BE2C (cell line): ENCODE data around the gene CEP83.
"Not testable (repeated sequence)": the region's sequence is repeated elsewhere in the genome, so short reads cannot be mapped to it uniquely, and the experiment has no call there.

Experiments used
- DNase-seq: peaks from one replicate; pipeline ENCODE4 v3.0.0-alpha.2; 2020
- H3K27me3 ChIP-seq: fragments of 250-450 bp; sonication (Bioruptor Pico); 2 replicates; pipeline ENCODE4 v1.5.1; 2020; ENCODE audit warnings: mild to moderate bottlenecking
- H3K36me3 ChIP-seq: fragments of 250-450 bp; sonication (Bioruptor Pico); 2 replicates; pipeline ENCODE4 v1.5.1; 2020; ENCODE audit warnings: mild to moderate bottlenecking
- H3K4me1 ChIP-seq: fragments of 250-450 bp; sonication (Bioruptor Pico); 2 replicates; pipeline ENCODE4 v1.5.1; 2020
- H3K4me3 ChIP-seq: 2 replicates; pipeline ENCODE4 v1.5.1; 2011; ENCODE audit warnings: low read depth, low read length
- H3K9me3 ChIP-seq: fragments of 250-450 bp; sonication (Bioruptor Pico); 2 replicates; pipeline ENCODE4 v1.5.1; 2020
- TF ChIP-seq, protein P1 (sequence below): IDR thresholded peaks from 2 replicates; pipeline ENCODE4 v1.5.1; 2012; ENCODE audit warnings: mild to moderate bottlenecking, low read depth, low read length

CEP83 gene

GRCh38 chr12:94418517-94418916 is 41.1 kb downstream of the CEP83 start:
- TF ChIP-seq, protein P1, sequence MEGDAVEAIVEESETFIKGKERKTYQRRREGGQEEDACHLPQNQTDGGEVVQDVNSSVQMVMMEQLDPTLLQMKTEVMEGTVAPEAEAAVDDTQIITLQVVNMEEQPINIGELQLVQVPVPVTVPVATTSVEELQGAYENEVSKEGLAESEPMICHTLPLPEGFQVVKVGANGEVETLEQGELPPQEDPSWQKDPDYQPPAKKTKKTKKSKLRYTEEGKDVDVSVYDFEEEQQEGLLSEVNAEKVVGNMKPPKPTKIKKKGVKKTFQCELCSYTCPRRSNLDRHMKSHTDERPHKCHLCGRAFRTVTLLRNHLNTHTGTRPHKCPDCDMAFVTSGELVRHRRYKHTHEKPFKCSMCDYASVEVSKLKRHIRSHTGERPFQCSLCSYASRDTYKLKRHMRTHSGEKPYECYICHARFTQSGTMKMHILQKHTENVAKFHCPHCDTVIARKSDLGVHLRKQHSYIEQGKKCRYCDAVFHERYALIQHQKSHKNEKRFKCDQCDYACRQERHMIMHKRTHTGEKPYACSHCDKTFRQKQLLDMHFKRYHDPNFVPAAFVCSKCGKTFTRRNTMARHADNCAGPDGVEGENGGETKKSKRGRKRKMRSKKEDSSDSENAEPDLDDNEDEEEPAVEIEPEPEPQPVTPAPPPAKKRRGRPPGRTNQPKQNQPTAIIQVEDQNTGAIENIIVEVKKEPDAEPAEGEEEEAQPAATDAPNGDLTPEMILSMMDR, result no peak
- Histone ChIP-seq H3K4me1 (no peaks in the 10 kb centered on the region), H3K36me3 (peaks cover under 1% of the 10 kb centered on the region; the same call in 1 of the 2 replicates), H3K4me3 (no peak overlapping the region), H3K9me3 (no peaks in the 10 kb centered on the region), H3K27me3 (no peaks in the 10 kb centered on the region)
- no peak for DNase-seq

GRCh38 chr12:94416613-94417012 is 43.1 kb downstream of the CEP83 start:
- TF ChIP-seq, protein P1, result no peak
- Histone ChIP-seq H3K36me3 (no peaks in the 10 kb centered on the region), H3K4me3 (no peak overlapping the region), H3K4me1 (no peaks in the 10 kb centered on the region), H3K27me3 (no peaks in the 10 kb centered on the region), H3K9me3 (no peaks in the 10 kb centered on the region)
- DNase-seq, result no peak

- H3K27me3 ChIP-seq, result no peaks in the 10 kb centered on the region
- no peaks in the 10 kb centered on the region; the same call in 1 of the 2 replicates for H3K36me3 ChIP-seq
- no peaks in the 10 kb centered on the region for H3K9me3 ChIP-seq
- no peak overlapping the region for H3K4me3 ChIP-seq
- no peak for DNase-seq
- H3K4me1 ChIP-seq, result peaks cover 2% of the 10 kb centered on the region; the same call in 1 of the 2 replicates
- TF ChIP-seq, protein P1, result no peak
Observed at GRCh38 chr12:94415066-94415465, 44.6 kb downstream of the CEP83 start.

DNA sequence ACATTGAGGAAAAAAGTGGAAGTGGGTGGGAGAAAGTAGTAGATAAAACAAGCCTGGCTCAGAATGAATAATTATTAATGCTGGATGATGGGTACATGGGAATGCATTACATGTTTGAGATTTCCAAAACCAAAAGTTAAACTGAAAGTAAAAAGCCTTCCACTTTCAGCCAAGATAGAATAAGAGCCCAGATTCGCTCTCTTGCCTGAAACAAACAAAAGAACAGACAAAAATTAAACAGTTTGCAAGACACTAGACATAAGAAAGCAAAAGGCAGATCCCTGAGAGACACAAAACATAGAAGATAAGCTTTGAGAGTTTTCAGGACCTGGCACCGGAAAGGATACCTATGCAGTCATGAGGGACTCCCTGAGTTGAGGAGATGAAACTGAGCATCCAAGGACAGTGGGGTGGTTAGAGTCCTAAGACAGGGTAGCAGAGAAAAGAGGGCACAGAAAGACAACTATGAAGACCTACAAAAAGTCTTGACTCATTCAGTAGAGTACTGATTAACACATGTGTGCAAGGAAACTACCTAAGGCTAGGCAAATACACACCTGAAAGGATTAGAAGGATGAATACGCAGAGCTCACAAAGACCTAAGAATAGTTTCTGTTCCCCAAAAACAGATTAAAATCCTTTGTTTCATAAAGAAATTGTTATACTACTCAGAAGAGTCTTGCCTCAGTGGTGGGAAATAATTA is 54.1 kb downstream of the CEP83 start:
- Histone ChIP-seq H3K9me3 (no peaks in the 10 kb centered on the region), H3K27me3 (no peaks in the 10 kb centered on the region), H3K4me1 (peaks cover 4% of the 10 kb centered on the region; the same call in 1 of the 2 replicates), H3K36me3 (peaks cover 3% of the 10 kb centered on the region; the same call in 1 of the 2 replicates), H3K4me3 (no peak overlapping the region)
- TF ChIP-seq, protein P1, result no peak
- no peak for DNase-seq

DNA sequence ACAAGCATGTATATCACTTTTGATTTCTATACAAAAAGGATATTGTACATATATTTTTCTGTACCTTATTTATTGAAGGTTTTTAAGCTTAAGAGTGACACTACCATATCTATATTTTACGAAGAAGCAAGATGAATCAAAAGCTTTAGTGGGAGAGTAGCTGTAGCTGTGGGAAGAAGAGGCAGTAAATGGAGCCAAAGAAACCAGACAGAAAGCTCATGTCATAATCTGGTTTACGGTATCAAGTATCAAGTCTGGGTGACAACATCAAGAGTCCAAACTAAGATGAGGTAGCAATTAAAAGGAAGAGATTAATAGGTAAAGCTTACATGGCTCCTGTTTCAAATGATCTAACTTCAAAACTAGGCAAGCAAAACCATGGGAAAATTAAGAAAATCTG is 54.8 kb downstream of the CEP83 start:
- no peak for DNase-seq
- TF ChIP-seq, protein P1, result no peak
- peaks cover under 1% of the 10 kb centered on the region; the same call in 1 of the 2 replicates for H3K4me1 ChIP-seq
- H3K36me3 ChIP-seq, result peaks cover 2% of the 10 kb centered on the region; the same call in 1 of the 2 replicates
- H3K9me3 ChIP-seq, result no peaks in the 10 kb centered on the region
- no peaks in the 10 kb centered on the region for H3K27me3 ChIP-seq
- no peak overlapping the region for H3K4me3 ChIP-seq

DNA sequence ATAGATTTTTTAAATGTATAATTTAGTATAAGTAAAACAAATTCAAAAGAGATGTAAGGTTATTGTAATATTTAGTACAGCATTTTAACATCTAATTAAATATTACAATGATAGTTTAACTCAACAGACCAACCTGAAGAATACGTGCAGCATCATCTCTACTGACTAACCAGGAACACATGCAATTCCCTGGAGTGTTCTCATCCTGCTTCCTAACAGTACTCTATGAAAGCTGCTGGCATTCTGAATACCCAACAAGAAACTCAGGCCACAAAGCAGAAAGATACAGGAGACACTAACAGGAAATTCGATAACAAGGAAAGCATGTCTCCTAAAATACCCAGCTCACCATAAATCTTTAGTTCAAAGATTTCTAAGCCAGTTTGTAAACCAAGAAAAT is 58.3 kb downstream of the CEP83 start:
- Histone ChIP-seq H3K4me3 (no peak overlapping the region), H3K36me3 (no peaks in the 10 kb centered on the region; the same call in 1 of the 2 replicates), H3K9me3 (no peaks in the 10 kb centered on the region), H3K4me1 (no peaks in the 10 kb centered on the region), H3K27me3 (no peaks in the 10 kb centered on the region)
- TF ChIP-seq, protein P1, result no peak
- no peak for DNase-seq

GRCh38 chr12:94398685-94399084 is 61.0 kb downstream of the CEP83 start:
- H3K9me3 ChIP-seq, H3K36me3 ChIP-seq, DNase-seq: not testable (repeated sequence)

More at GRCh38 chr12:94398685-94399084, 61.0 kb downstream of the CEP83 start:
- not testable (repeated sequence) for H3K4me3 ChIP-seq, H3K27me3 ChIP-seq, H3K4me1 ChIP-seq
